ENCODE measurements around the gene ZNF324B. TPM values are rescaled to one million over a fixed set of nuclear protein-coding genes. Genes with fewer than 3 reads are reported as not detected.

ZNF324B gene
- total RNA-seq, 6 donors from 2014 or later = 6.9 to 18.9 (median 9.8) TPM

DNA sequence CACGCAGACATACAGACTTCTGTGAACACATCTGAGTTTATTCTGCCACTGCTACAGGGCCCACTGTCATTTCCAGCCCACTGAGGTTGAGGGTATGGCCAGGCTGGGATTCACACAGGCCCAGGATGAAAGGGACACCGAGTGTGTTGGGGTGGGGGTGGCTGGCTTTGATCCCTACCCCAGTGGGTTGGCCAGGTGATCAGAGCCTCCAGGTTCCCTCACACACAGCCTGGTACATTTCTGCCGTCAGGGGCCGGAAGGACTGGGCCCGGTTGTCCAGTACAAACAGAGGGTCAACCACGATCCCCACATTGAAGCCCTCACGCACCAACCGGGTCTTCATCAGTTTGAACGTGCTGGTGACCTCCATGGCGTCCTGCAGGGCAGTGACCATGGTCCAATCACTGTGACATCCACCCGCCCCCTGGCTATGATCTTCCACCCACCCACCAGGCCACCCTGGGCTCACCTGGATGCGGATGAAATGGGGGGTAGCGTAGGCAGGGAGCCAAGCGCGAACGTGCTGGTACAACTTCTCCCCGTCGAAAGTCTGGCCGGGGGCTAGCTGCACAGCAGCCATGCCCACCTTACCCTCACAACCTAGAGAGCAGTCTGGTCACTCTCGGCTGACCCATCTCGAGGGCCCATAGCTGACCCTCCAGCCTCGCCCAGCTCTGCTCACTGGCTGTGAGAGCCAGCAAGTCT lies 47.0 kb downstream of the ZNF324B start:
- Histone ChIP-seq H3K4me3 (peak overlapping the region; percentile 29 to 73 (median 62)), H3K27me3 (no peaks in the 10 kb centered on the region), H3K4me1 (peaks cover 18 to 27% (median 21%) of the 10 kb centered on the region in 4 donors), H3K36me3 (no peaks in the 10 kb centered on the region), H3K27ac (peak overlapping the region; percentile 42 to 90 (median 81)), H3K9me3 (no peaks in the 10 kb centered on the region)
- DNase-seq (no peak), ATAC-seq (ENCODE audit: low FRiP score in 2 of 2) (peak in 1 of 2 donors; percentile 1)
- TF ChIP-seq POLR2AphosphoS5 (IDR thresholded peaks at IDR 0.05) = no peak
- no peak for TF ChIP-seq EP300 (IDR thresholded peaks at IDR 0.05)
- TF ChIP-seq, protein P1, sequence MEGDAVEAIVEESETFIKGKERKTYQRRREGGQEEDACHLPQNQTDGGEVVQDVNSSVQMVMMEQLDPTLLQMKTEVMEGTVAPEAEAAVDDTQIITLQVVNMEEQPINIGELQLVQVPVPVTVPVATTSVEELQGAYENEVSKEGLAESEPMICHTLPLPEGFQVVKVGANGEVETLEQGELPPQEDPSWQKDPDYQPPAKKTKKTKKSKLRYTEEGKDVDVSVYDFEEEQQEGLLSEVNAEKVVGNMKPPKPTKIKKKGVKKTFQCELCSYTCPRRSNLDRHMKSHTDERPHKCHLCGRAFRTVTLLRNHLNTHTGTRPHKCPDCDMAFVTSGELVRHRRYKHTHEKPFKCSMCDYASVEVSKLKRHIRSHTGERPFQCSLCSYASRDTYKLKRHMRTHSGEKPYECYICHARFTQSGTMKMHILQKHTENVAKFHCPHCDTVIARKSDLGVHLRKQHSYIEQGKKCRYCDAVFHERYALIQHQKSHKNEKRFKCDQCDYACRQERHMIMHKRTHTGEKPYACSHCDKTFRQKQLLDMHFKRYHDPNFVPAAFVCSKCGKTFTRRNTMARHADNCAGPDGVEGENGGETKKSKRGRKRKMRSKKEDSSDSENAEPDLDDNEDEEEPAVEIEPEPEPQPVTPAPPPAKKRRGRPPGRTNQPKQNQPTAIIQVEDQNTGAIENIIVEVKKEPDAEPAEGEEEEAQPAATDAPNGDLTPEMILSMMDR (IDR thresholded peaks at IDR 0.05) = no peak
- no peak for TF ChIP-seq POLR2A (IDR thresholded peaks at IDR 0.05)
- 65 to 78% methylated on average over 9 to 22 of the region's 22 CpGs for WGBS, 2 donors

DNA sequence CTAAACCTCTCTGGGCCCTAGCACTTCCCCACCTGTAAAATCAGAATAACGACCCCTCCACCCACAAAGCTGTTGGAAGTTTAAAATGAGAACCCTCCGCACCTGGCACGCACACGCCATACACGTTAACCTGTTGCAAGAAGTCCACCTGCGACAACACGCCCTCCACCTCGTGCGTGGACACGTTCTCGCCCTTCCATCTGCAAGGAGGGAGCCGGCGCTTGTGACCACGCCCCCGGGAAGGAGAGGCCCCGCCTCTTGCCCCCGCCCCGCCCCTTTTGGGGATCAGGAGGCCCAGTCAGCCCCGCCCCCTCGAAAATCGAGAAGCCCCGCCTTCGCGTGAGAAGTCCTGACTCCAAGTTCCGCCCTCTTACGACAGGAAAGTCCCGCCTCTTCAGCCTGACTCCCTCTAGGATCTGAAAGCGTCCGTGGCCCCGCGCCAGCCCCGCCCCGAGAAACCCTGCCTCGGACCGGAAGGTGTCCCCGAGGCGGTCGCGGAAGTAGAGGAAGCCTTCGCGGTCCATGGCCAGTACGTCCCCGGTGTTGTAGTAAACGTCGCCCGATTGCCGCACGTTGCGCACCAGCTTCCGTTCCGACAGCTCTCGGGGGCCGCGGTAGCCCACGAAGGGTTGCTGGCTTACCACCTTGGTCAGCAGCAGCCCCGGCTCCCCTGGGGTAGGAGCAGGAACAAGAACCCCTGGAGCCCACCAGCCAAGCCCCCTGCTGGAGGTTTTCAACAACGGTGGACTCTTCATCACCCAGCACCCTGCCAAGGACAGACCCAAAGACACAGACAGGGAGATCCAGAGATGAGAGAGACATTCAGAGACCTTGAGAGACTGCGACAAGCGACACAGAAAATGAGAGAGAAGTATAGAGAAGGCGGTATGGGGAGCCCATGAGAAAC lies 47.9 kb downstream of the ZNF324B start:
- TF ChIP-seq, protein P1 (IDR thresholded peaks at IDR 0.05) = peak in 5 of 6 experiments; percentile 19 to 48 (median 31)
- TF ChIP-seq POLR2AphosphoS5 (IDR thresholded peaks at IDR 0.05) (peak; percentile 88 to 89), POLR2A (IDR thresholded peaks at IDR 0.05) (peak in 1 of 4 donors; percentile 68), EP300 (IDR thresholded peaks at IDR 0.05) (no peak)
- Histone ChIP-seq H3K9me3 (no peaks in the 10 kb centered on the region), H3K27me3 (no peaks in the 10 kb centered on the region), H3K4me3 (peak overlapping the region; percentile 29 to 73 (median 62)), H3K4me1 (peaks cover 18 to 27% (median 21%) of the 10 kb centered on the region in 4 donors), H3K36me3 (no peaks in the 10 kb centered on the region), H3K27ac (peak overlapping the region; percentile 77 to 90 (median 81))
- 1 to 19% methylated on average over 4 to 60 of the region's 60 CpGs for WGBS, 2 donors
- ATAC-seq (ENCODE audit: low FRiP score in 2 of 2) (peak; percentile 98 to 99), DNase-seq (peak; percentile 100)

DNA sequence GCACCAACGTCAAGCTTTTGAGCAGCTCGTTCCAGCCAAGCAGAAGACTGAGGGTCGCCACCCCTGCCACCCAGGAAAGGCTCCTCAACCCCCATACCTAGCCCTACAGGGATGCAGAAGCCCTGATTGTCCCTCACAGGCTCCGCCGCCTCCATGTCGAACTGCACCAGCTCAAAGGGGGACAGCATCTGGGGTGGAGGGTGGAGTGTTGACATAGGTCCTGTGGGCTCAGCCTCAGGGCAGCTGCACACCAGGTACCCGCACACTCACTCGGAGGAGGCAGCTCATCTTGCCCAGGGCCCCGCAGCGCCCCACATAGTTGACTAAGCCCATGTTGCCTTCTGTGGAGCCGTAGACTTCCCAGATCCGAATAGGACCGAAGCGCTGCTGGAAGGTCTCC lies 48.8 kb downstream of the ZNF324B start:
- peaks cover 18 to 27% (median 23%) of the 10 kb centered on the region in 4 donors for H3K4me1 ChIP-seq
- ATAC-seq (ENCODE audit: low FRiP score in 2 of 2) (no peak), DNase-seq (no peak)
- H3K27me3 ChIP-seq = no peaks in the 10 kb centered on the region
- TF ChIP-seq POLR2AphosphoS5 (IDR thresholded peaks at IDR 0.05) = no peak
- no peak for TF ChIP-seq EP300 (IDR thresholded peaks at IDR 0.05)
- TF ChIP-seq, protein P1 (IDR thresholded peaks at IDR 0.05) = no peak
- no peaks in the 10 kb centered on the region for H3K9me3 ChIP-seq
- WGBS, 2 donors = 80 to 97% methylated on average over 2 to 14 of the region's 14 CpGs
- no peaks in the 10 kb centered on the region for H3K36me3 ChIP-seq
- peak overlapping the region in 2 of 4 donors; percentile 67 to 73 for H3K4me3 ChIP-seq
- no peak overlapping the region for H3K27ac ChIP-seq

Small RNA genes lying within 50 kb of the gene (small RNA-seq; reads per million reads assigned to genes)
- gene RN7SL693P = 0 reads per million in 4 donors
- gene RNU6-1337P = 0 reads per million in 4 donors

Other genes starting within 250 kb of the ZNF324B start
- gene ZNF544, start 222.7 kb upstream of the ZNF324B start, total RNA-seq = 10 to 100 TPM; 12.8 to 36.7 (median 20.8) TPM
- 10 to 100 TPM in 1 of 6 donors, 1 to 10 TPM in 5; 4.5 to 13.6 (median 7.1) TPM for gene ZNF8, start 172.7 kb upstream of the ZNF324B start, total RNA-seq
- gene ERVK3-1, start 146.2 kb upstream of the ZNF324B start, total RNA-seq = 10 to 100 TPM; 24.3 to 50.5 (median 37.0) TPM
- 1 to 10 TPM; 1.8 to 6.3 (median 3.7) TPM for gene ZSCAN22, start 124.6 kb upstream of the ZNF324B start, total RNA-seq
- 10 to 100 TPM in 5 of 6 donors, 1 to 10 TPM in 1; 8.4 to 26.6 (median 16.4) TPM for gene A1BG, start 98.1 kb upstream of the ZNF324B start, total RNA-seq
- gene ZNF497, start 88.9 kb upstream of the ZNF324B start, total RNA-seq = 10 to 100 TPM in 1 of 6 donors, 1 to 10 TPM in 5; 1.5 to 15.7 (median 4.0) TPM
- 1 to 10 TPM; 1.8 to 9.4 (median 3.7) TPM for gene ZNF837, start 70.6 kb upstream of the ZNF324B start, total RNA-seq
- 1,000 to 10,000 TPM in 1 of 6 donors, 100 to 1,000 TPM in 5; 291 to 1,408 (median 829) TPM for gene RPS5, start 64.4 kb upstream of the ZNF324B start, total RNA-seq
- gene RNF225, start 56.0 kb upstream of the ZNF324B start, total RNA-seq = 1 to 10 TPM in 2 of 6 donors, under 1 TPM in 1, not detected in 3; 0.27 to 5.2 (median 2.0) TPM
- 10 to 100 TPM in 4 of 6 donors, 1 to 10 TPM in 2; 7.4 to 31.0 (median 13.1) TPM for gene ZNF584, start 43.0 kb upstream of the ZNF324B start, total RNA-seq
- 10 to 100 TPM in 1 of 6 donors, 1 to 10 TPM in 5; 3.5 to 18.9 (median 5.0) TPM for gene ZNF132, start 11.5 kb upstream of the ZNF324B start, total RNA-seq
- 10 to 100 TPM; 10.8 to 39.8 (median 18.0) TPM for gene ZNF324, start 15.5 kb downstream of the ZNF324B start, total RNA-seq
- 10 to 100 TPM; 10.1 to 30.4 (median 14.4) TPM for gene ZNF446, start 24.7 kb downstream of the ZNF324B start, total RNA-seq
- 10 to 100 TPM in 1 of 6 donors, 1 to 10 TPM in 5; 1.6 to 12.2 (median 6.9) TPM for gene SLC27A5, start 60.4 kb downstream of the ZNF324B start, total RNA-seq
- 10 to 100 TPM; 11.9 to 19.7 (median 15.0) TPM for gene ZBTB45, start 68.2 kb downstream of the ZNF324B start, total RNA-seq
- 100 to 1,000 TPM; 197 to 283 (median 213) TPM for gene TRIM28, start 92.4 kb downstream of the ZNF324B start, total RNA-seq
- 100 to 1,000 TPM in 5 of 6 donors, 10 to 100 TPM in 1; 75.4 to 162 (median 123) TPM for gene CHMP2A, start 103.5 kb downstream of the ZNF324B start, total RNA-seq
- 10 to 100 TPM; 33.0 to 53.9 (median 41.6) TPM for gene UBE2M, start 107.0 kb downstream of the ZNF324B start, total RNA-seq
- gene MZF1, start 121.7 kb downstream of the ZNF324B start, total RNA-seq = 100 to 1,000 TPM in 1 of 6 donors, 10 to 100 TPM in 5; 34.8 to 162 (median 45.5) TPM